ENCODE results near the gene EXOC4. TPM values are rescaled to one million over a fixed set of nuclear protein-coding genes. Genes with fewer than 3 reads are reported as not detected.

Gene EXOC4
- 99.4 and 99.6 TPM in 2 replicates for total RNA-seq

GRCh38 chr7:133252858-133253518 lies at the start of gene EXOC4:
Gene EXOC4 (plus strand): TSS chr7:133253078.

Small RNA genes lying within 50 kb of the gene (small RNA-seq; reads per million reads assigned to genes)
- gene MIR6133 = not detected

Other genes with a start within 250 kb of the EXOC4 start
- gene CHCHD3, start 171.0 kb upstream of the EXOC4 start, total RNA-seq = 61.1 and 84.6 TPM in 2 replicates